ENCODE measurements around the gene GRK1.

DNA sequence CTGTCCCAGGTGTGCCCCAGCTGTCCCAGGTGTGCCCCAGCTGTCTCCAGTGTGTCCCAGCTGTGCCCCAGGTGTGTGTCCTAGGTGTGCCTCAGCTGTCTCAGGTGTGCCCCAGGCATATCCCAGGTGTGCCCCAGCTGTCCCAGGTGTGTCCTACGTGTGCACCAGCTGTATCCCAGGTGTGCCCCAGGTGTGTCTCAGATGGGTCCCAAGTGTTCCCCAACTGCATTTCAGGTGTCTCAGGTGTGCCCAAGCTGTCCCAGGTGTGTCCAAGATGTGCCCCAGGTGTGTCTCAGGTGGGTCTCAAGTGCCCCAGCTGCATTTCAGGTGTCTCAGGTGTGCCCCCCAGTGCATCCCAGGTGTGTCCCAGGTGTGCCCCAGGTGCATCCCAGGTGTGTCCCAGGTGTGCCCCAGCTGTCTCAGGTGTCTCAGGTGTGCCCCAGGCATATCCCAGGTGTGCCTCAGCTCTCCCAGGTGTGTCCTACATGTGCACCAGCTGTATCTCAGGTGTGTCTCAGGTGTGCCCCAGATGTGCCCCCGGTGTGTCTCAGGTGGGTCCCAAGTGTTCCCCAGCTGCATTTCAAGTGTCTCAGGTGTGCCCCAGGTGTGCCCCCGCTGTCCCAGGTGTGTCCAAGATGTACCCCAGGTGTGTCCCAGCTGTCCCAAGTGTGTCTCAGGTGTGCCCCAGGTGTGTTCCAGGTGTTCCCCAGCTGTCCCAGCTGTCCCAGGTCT, 1.3 kb upstream of the GRK1 start:
- no peak for TF ChIP-seq POLR2A (IDR thresholded peaks at IDR 0.05; ENCODE audit: low read length)
- no peak for TF ChIP-seq GATA1 (IDR thresholded peaks at IDR 0.05; ENCODE audit: low read depth, low read length)

Data from erythroblast (primary cell).